IMR-90 (cell line): ENCODE results near the gene NFIA. TPM values are rescaled to one million over a fixed set of nuclear protein-coding genes. Genes with fewer than 3 reads are reported as not detected.

ENCODE experiments used
- ATAC-seq: fragments of 200-7000 bp; cut with Tn5 transposase; 2 replicates; pipeline ENCODE4 v1.9.1; 2020; ENCODE audit warnings: low read depth, mild to moderate bottlenecking, moderate library complexity
- BruUV-seq: library from RNA; stranded (reverse); fragments of 400-500 nt; replicated peaks from 2 replicates; lab custom pipeline; 2021; lab: Mats Ljungman, UMichigan
- CTCF ChIA-PET: fragments of 300-600 bp; formaldehyde crosslinking; extraction: SDS; loops from one replicate; lab custom pipeline; 2021; ENCODE audit warnings: antibody characterized with exemption; lab: Yijun Ruan, JAX
- POLR2A ChIA-PET: fragments of 300-600 bp; sonication (Branson Sonifier 250); formaldehyde crosslinking; loops from one replicate; lab custom pipeline; 2022; ENCODE audit warnings: antibody characterized with exemption; ENCODE audit not compliant: unreplicated experiment; lab: Charles Lee
- DNase-seq: peaks from one replicate; pipeline ENCODE4 v3.0.0; 2013
- H2AFZ ChIP-seq: replicated peaks from 2 replicates; pipeline ENCODE3; 2013; ENCODE audit warnings: low read length, mild to moderate bottlenecking; ENCODE audit not compliant: poor library complexity
- H2AK5ac ChIP-seq: 2 replicates; pipeline ENCODE4 v1.6.1; 2013; ENCODE audit warnings: low read depth, low read length, inconsistent platforms
- H2AK9ac ChIP-seq: replicated peaks from 2 replicates; pipeline ENCODE3; 2013; ENCODE audit warnings: mild to moderate bottlenecking, low read depth, low read length, moderate library complexity; ENCODE audit not compliant: poor library complexity
- H2BK120ac ChIP-seq: 2 replicates; pipeline ENCODE4 v1.6.1; 2013; ENCODE audit warnings: low read depth, low read length, inconsistent platforms
- H2BK15ac ChIP-seq: 3 replicates; pipeline ENCODE4 v1.6.1; 2013; ENCODE audit warnings: low read depth, low read length, inconsistent platforms
- H2BK20ac ChIP-seq: 2 replicates; pipeline ENCODE4 v1.6.1; 2013; ENCODE audit warnings: low read depth, mild to moderate bottlenecking, inconsistent platforms, low read length, moderate library complexity
- H2BK5ac ChIP-seq: 2 replicates; pipeline ENCODE4 v1.6.1; 2013; ENCODE audit warnings: mild to moderate bottlenecking, low read depth, low read length, inconsistent platforms; ENCODE audit not compliant: poor library complexity, severe bottlenecking
- H3K14ac ChIP-seq: replicated peaks from 2 replicates; pipeline ENCODE4 v1.6.1; 2013; ENCODE audit warnings: low read depth, low read length, inconsistent platforms
- H3K18ac ChIP-seq: 2 replicates; pipeline ENCODE4 v1.6.1; 2013; ENCODE audit warnings: low read depth, low read length, control low read depth
- H3K23ac ChIP-seq: 2 replicates; pipeline ENCODE4 v1.6.1; 2013; ENCODE audit warnings: low read depth, low read length, inconsistent platforms
- H3K27ac ChIP-seq: 2 replicates; pipeline ENCODE4 v1.5.1; 2013; ENCODE audit warnings: mild to moderate bottlenecking, control low read depth, low read length; ENCODE audit not compliant: insufficient read depth
- H3K27me3 ChIP-seq: 2 replicates; pipeline ENCODE4 v1.6.1; 2013; ENCODE audit warnings: low read length; ENCODE audit not compliant: control insufficient read depth, insufficient read depth
- H3K36me3 ChIP-seq: 2 replicates; pipeline ENCODE4 v1.6.1; 2013; ENCODE audit warnings: low read length, mixed read lengths; ENCODE audit not compliant: control insufficient read depth, insufficient read depth
- H3K4ac ChIP-seq: 2 replicates; pipeline ENCODE4 v1.6.1; 2013; ENCODE audit warnings: low read depth, low read length, inconsistent platforms
- H3K4me1 ChIP-seq: 2 replicates; pipeline ENCODE4 v1.6.1; 2013; ENCODE audit warnings: low read length, mixed read lengths; ENCODE audit not compliant: control insufficient read depth, insufficient read depth
- H3K4me2 ChIP-seq: 2 replicates; pipeline ENCODE4 v1.6.1; 2013; ENCODE audit warnings: low read depth, mild to moderate bottlenecking, control low read depth, low read length, moderate library complexity
- H3K4me3 ChIP-seq: 2 replicates; pipeline ENCODE4 v1.5.1; 2013; ENCODE audit warnings: low read depth, mild to moderate bottlenecking, control low read depth, low read length, moderate library complexity; ENCODE audit not compliant: insufficient read depth
- H3K56ac ChIP-seq: 2 replicates; pipeline ENCODE4 v1.6.1; 2013; ENCODE audit warnings: low read length, inconsistent platforms; ENCODE audit not compliant: insufficient read depth; ENCODE audit errors: extremely low read depth
- H3K79me1 ChIP-seq, 2 experiments: 2 replicates each; pipeline ENCODE4 v1.6.1; 2013; ENCODE audit warnings: low read length in 2 of 2, inconsistent platforms in 1 of 2, low read depth in 1 of 2
- H3K9ac ChIP-seq: 2 replicates; pipeline ENCODE4 v1.6.1; 2013; ENCODE audit warnings: low read depth, low read length, control low read depth
- H3K9me1 ChIP-seq: 2 replicates; pipeline ENCODE4 v1.6.1; 2013; ENCODE audit warnings: low read length, inconsistent platforms; ENCODE audit not compliant: insufficient read depth
- H3K9me3 ChIP-seq: 2 replicates; pipeline ENCODE4 v1.6.1; 2013; ENCODE audit warnings: low read length; ENCODE audit not compliant: control insufficient read depth, insufficient read depth
- H4K20me1 ChIP-seq: 2 replicates; pipeline ENCODE4 v1.6.1; 2013; ENCODE audit warnings: low read length, inconsistent platforms; ENCODE audit not compliant: insufficient read depth
- H4K5ac ChIP-seq: 2 replicates; pipeline ENCODE4 v1.6.1; 2013; ENCODE audit warnings: mild to moderate bottlenecking, low read depth, low read length, control low read depth
- H4K8ac ChIP-seq, 2 experiments: 2 replicates each; pipeline ENCODE4 v1.6.1; 2013; ENCODE audit warnings: low read depth in 2 of 2, low read length in 2 of 2, control low read depth in 1 of 2, inconsistent platforms in 1 of 2
- H4K91ac ChIP-seq: 2 replicates; pipeline ENCODE4 v1.6.1; 2013; ENCODE audit warnings: low read depth, low read length, inconsistent platforms; ENCODE audit not compliant: insufficient read depth
- BHLHE40 ChIP-seq: fragments of 150-350 bp; IDR thresholded peaks from 2 replicates; pipeline ENCODE4 v1.6.1; 2016; ENCODE audit warnings: mild to moderate bottlenecking, low read depth, low read length
- CEBPB ChIP-seq: IDR thresholded peaks from 2 replicates; pipeline ENCODE4 v1.6.1; 2012; ENCODE audit warnings: low read depth, low read length, improper control_type of control experiment
- CHD1 ChIP-seq: IDR thresholded peaks from 2 replicates; pipeline ENCODE4 v1.6.1; 2012; ENCODE audit warnings: low read depth, low read length, improper control_type of control experiment
- FOS ChIP-seq: fragments of 150-350 bp; IDR thresholded peaks from 2 replicates; pipeline ENCODE4 v1.6.1; 2016; ENCODE audit warnings: low read depth, low read length
- MAFK ChIP-seq: IDR thresholded peaks from 2 replicates; pipeline ENCODE4 v1.6.1; 2012; ENCODE audit warnings: low read depth, low read length, improper control_type of control experiment
- MAZ ChIP-seq: IDR thresholded peaks from 2 replicates; pipeline ENCODE4 v1.6.1; 2012; ENCODE audit warnings: low read depth, mild to moderate bottlenecking, low read length, improper control_type of control experiment, moderate library complexity, borderline replicate concordance
- MXI1 ChIP-seq: IDR thresholded peaks from 2 replicates; pipeline ENCODE4 v1.6.1; 2012; ENCODE audit warnings: low read depth, mild to moderate bottlenecking, low read length, moderate library complexity, borderline replicate concordance
- NFE2L2 ChIP-seq: fragments of 150-350 bp; IDR thresholded peaks from 2 replicates; pipeline ENCODE4 v1.6.1; 2016; ENCODE audit warnings: low read depth, mild to moderate bottlenecking, low read length
- POLR2A ChIP-seq: IDR thresholded peaks from 2 replicates; pipeline ENCODE4 v1.6.1; 2012; ENCODE audit warnings: mild to moderate bottlenecking, low read depth, low read length
- RAD21 ChIP-seq: IDR thresholded peaks from 2 replicates; pipeline ENCODE4 v1.6.1; 2012; ENCODE audit warnings: low read length, improper control_type of control experiment
- RCOR1 ChIP-seq: IDR thresholded peaks from 2 replicates; pipeline ENCODE4 v1.6.1; 2012; ENCODE audit warnings: mild to moderate bottlenecking, low read length, improper control_type of control experiment; ENCODE audit not compliant: insufficient replicate concordance
- RFX5 ChIP-seq: IDR thresholded peaks from 2 replicates; pipeline ENCODE4 v1.8.0; 2012; ENCODE audit warnings: low read depth, mild to moderate bottlenecking, low read length, moderate library complexity
- SMC3 ChIP-seq: fragments of 150-350 bp; IDR thresholded peaks from 2 replicates; pipeline ENCODE4 v1.6.1; 2016; ENCODE audit warnings: low read depth, mild to moderate bottlenecking, antibody characterized with exemption, low read length, moderate library complexity
- WGBS, 2 experiments: methylation state at CpG; one replicate each; pipeline versions ENCODE4 v1.1.5 to v1.1.7; 2013; ENCODE audit warnings: missing lambda C conversion rate in 2 of 2; ENCODE audit not compliant: insufficient read length in 1 of 2; ENCODE audit errors: extremely low coverage in 2 of 2; 5-methylcytosine and 5-hydroxymethylcytosine counted together
- dilution Hi-C: fragments of 300-500 bp; cut with HindIII; formaldehyde crosslinking; loops from one replicate; pipeline ENCODE4 v1.14.3; 2018; ENCODE audit warnings: low sequenced_read_pairs; ENCODE audit not compliant: unreplicated experiment
- in situ Hi-C: fragments of 300-500 bp; cut with MboI; formaldehyde crosslinking; loops from 3 replicates; pipeline ENCODE4 v1.14.3; 2019; ENCODE audit warnings: low sequenced_read_pairs, inconsistent platforms, mixed read lengths
- intact Hi-C: fragments of 100-400 bp; cut with micrococcal nuclease; formaldehyde crosslinking; loops from 2 replicates; pipeline ENCODE4 v1.10.0; 2022
- polyA plus RNA-seq, 3 experiments: library from polyadenylated mRNA; depleted of rRNA; stranded (reverse); fragments of >200 nt; gene quantifications; 2 replicates each; pipeline ENCODE4 v1.2.3, GENCODE V29; 2012; ENCODE audit warnings: low replicate concordance in 1 of 3
- total RNA-seq: library from RNA; depleted of rRNA; stranded (reverse); fragments of >200 nt; gene quantifications from 2 replicates; pipeline ENCODE4 v1.2.3, GENCODE V29; 2012
- TF ChIP-seq, protein P1 (sequence below): fragments of 150-350 bp; IDR thresholded peaks from 2 replicates; pipeline ENCODE4 v1.6.1; 2017; ENCODE audit warnings: mild to moderate bottlenecking, antibody characterized with exemption, low read length, low read depth
- TF ChIP-seq, protein P2 (sequence below): conservative IDR thresholded peaks from 2 replicates; pipeline ENCODE4 v1.5.1; 2012; ENCODE audit warnings: mild to moderate bottlenecking, low read depth, low read length, improper control_type of control experiment
- TF ChIP-seq, protein P3 (sequence below): fragments of 150-350 bp; IDR thresholded peaks from 2 replicates; pipeline ENCODE4 v1.6.1; 2016; ENCODE audit warnings: low read depth, mild to moderate bottlenecking, low read length, moderate library complexity, borderline replicate concordance

The NFIA gene
- total and polyA plus RNA-seq, 2 of the 4 experiments (the other 2 are of a cell fraction) = 1.6 to 2.2 TPM

DNA sequence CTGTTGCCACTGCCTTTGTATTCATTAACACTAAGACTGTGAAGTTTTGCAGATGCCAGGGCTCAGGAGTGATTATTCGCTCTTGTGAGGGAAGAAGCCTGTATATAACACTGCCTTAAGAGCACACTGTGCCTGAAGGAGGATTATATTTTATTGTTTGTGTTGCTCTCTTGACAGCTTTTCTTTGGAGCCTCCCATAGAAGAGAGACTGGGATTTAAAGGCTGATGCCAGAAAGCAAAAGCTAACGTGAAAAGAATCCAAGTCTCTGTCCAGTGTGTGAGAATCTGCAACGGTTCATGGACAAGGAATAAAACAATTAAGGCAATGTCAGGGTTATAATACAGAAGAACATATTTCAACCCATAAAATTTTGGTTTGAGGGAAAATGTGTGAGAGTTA is 316.8 kb downstream of the NFIA start:
- intact Hi-C loops = no loop called here
- POLR2A ChIA-PET = no interaction called here
- dilution Hi-C loops = no loop called here

More for the DNA sequence above, 316.8 kb downstream of the NFIA start:
- no peaks in the 10 kb centered on the region for H3K9me3 ChIP-seq
- no TSS peak for BruUV-seq
- H3K56ac ChIP-seq = no peak overlapping the region
- H2AK9ac ChIP-seq = no peak overlapping the region
- WGBS, 2 experiments = no CpG with 5 or more reads among the region's 3 CpGs
- H4K8ac ChIP-seq = no peak overlapping the region
- no peak overlapping the region for H2AK5ac ChIP-seq
- ATAC-seq = no peak
- in situ Hi-C loops = no loop called here
- H2BK20ac ChIP-seq = no peak overlapping the region
- no peak overlapping the region for H3K4ac ChIP-seq
- H3K23ac ChIP-seq = no peak overlapping the region
- H2AFZ ChIP-seq = no peak overlapping the region
- TF ChIP-seq BHLHE40 (no peak), SMC3 (no peak), CEBPB (no peak), MXI1 (no peak), FOS (no peak), MAZ (no peak), RAD21 (no peak), NFE2L2 (no peak), MAFK (no peak), RCOR1 (no peak), CHD1 (no peak), RFX5 (no peak), POLR2A (no peak)
- TF ChIP-seq, protein P1, sequence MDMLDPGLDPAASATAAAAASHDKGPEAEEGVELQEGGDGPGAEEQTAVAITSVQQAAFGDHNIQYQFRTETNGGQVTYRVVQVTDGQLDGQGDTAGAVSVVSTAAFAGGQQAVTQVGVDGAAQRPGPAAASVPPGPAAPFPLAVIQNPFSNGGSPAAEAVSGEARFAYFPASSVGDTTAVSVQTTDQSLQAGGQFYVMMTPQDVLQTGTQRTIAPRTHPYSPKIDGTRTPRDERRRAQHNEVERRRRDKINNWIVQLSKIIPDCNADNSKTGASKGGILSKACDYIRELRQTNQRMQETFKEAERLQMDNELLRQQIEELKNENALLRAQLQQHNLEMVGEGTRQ = no peak
- TF ChIP-seq, protein P2, sequence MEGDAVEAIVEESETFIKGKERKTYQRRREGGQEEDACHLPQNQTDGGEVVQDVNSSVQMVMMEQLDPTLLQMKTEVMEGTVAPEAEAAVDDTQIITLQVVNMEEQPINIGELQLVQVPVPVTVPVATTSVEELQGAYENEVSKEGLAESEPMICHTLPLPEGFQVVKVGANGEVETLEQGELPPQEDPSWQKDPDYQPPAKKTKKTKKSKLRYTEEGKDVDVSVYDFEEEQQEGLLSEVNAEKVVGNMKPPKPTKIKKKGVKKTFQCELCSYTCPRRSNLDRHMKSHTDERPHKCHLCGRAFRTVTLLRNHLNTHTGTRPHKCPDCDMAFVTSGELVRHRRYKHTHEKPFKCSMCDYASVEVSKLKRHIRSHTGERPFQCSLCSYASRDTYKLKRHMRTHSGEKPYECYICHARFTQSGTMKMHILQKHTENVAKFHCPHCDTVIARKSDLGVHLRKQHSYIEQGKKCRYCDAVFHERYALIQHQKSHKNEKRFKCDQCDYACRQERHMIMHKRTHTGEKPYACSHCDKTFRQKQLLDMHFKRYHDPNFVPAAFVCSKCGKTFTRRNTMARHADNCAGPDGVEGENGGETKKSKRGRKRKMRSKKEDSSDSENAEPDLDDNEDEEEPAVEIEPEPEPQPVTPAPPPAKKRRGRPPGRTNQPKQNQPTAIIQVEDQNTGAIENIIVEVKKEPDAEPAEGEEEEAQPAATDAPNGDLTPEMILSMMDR = no peak
- TF ChIP-seq, protein P3, sequence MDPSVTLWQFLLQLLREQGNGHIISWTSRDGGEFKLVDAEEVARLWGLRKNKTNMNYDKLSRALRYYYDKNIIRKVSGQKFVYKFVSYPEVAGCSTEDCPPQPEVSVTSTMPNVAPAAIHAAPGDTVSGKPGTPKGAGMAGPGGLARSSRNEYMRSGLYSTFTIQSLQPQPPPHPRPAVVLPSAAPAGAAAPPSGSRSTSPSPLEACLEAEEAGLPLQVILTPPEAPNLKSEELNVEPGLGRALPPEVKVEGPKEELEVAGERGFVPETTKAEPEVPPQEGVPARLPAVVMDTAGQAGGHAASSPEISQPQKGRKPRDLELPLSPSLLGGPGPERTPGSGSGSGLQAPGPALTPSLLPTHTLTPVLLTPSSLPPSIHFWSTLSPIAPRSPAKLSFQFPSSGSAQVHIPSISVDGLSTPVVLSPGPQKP = no peak
- no peak for DNase-seq
- H4K20me1 ChIP-seq = no peaks in the 10 kb centered on the region
- H3K4me2 ChIP-seq = no peak overlapping the region
- H4K5ac ChIP-seq = no peak overlapping the region
- no peak overlapping the region for H3K27ac ChIP-seq
- no peak overlapping the region for H3K14ac ChIP-seq
- no peak overlapping the region for H2BK120ac ChIP-seq
- no peaks in the 10 kb centered on the region for H3K79me1 ChIP-seq
- H2BK15ac ChIP-seq = no peak overlapping the region
- no peak overlapping the region for H3K4me3 ChIP-seq
- H4K91ac ChIP-seq = no peak overlapping the region
- no peaks in the 10 kb centered on the region for H3K27me3 ChIP-seq
- H3K18ac ChIP-seq = no peak overlapping the region
- no peak overlapping the region for H2BK5ac ChIP-seq
- no peaks in the 10 kb centered on the region for H3K36me3 ChIP-seq
- H3K9me1 ChIP-seq = no peaks in the 10 kb centered on the region
- H3K4me1 ChIP-seq = no peaks in the 10 kb centered on the region; the same call in 1 of the 2 replicates
- CTCF ChIA-PET = interaction anchor here (0.7 kb wide), 1 partner anchor 63 kb away, joined by 3 read pairs; no protein-coding TSS in a partner anchor
- no peak overlapping the region for H3K9ac ChIP-seq
